ENCODE measurements around the gene GANAB. TPM values are rescaled to one million over a fixed set of nuclear protein-coding genes. Genes with fewer than 3 reads are reported as not detected.
"Not testable (repeated sequence)": the region's sequence is repeated elsewhere in the genome, so short reads cannot be mapped to it uniquely, and the experiment has no call there.

Gene GANAB
- total RNA-seq: 228 TPM
- long read RNA-seq, transcript GANAB-202 (24 exons, 3,608 nt): major isoform, 10 of 65 reads
- long read RNA-seq, transcript GANAB-201 (25 exons, 3,906 nt): minor isoform, 5 of 65 reads
- long read RNA-seq, partial matches to known transcripts: 21 of 65 reads
- long read RNA-seq, other reads (novel, unspliced or antisense): 28 of 65 reads

GRCh38 chr11:62645946-62646824, at the start of gene GANAB:
GANAB (minus strand) TSS chr11:62646613; CDS start chr11:62646599, 14 bp downstream.
- peak within 1 kb of the TSS; percentile 90 for H3K4me3 ChIP-seq
- intact Hi-C loops (cut with DNase I): no loop called here
- H3K27me3 ChIP-seq (ENCODE audit: low read depth): no peaks in the 10 kb centered on the region
- peaks cover 49% of the 10 kb centered on the region for H3K36me3 ChIP-seq
- DNase-seq (peak; percentile 100), ATAC-seq (peak; percentile 99)
- peak within 1 kb of the TSS; percentile 93 for H3K27ac ChIP-seq
- peaks cover 29% of the 10 kb centered on the region for H3K4me1 ChIP-seq
- no peaks in the 10 kb centered on the region for H3K9me3 ChIP-seq
- TF ChIP-seq CTCF (IDR thresholded peaks at IDR 0.05): no peak

GRCh38 chr11:62694455-62695167, 48.2 kb upstream of the GANAB start:
- Histone ChIP-seq H3K4me3 (no peak overlapping the region), H3K36me3 (peaks cover 40% of the 10 kb centered on the region), H3K4me1 (peaks cover 4% of the 10 kb centered on the region), H3K9me3 (no peaks in the 10 kb centered on the region), H3K27ac (no peak overlapping the region), H3K27me3 (ENCODE audit: low read depth) (no peaks in the 10 kb centered on the region)
- peak; percentile 84 for TF ChIP-seq CTCF (IDR thresholded peaks at IDR 0.05)
- DNase-seq (peak; percentile 76), ATAC-seq (peak; percentile 88)
- intact Hi-C loops (cut with DNase I): no loop called here

GRCh38 chr11:62693624-62694023, 47.2 kb upstream of the GANAB start:
- H3K4me1 ChIP-seq; H3K9me3 ChIP-seq; H3K27ac ChIP-seq; DNase-seq; H3K27me3 ChIP-seq (ENCODE audit: low read depth); ATAC-seq; intact Hi-C loops (cut with DNase I); H3K4me3 ChIP-seq: not testable (repeated sequence)
- peaks cover 40% of the 10 kb centered on the region for H3K36me3 ChIP-seq

GRCh38 chr11:62689421-62690183, 43.2 kb upstream of the GANAB start, which contains the start of gene LRRN4CL:
LRRN4CL (minus strand) TSS chr11:62689530; CDS start chr11:62688508, 1,022 bp downstream.
- H3K4me3 ChIP-seq: peak within 1 kb of the TSS; percentile 41
- peaks cover 8% of the 10 kb centered on the region for H3K27me3 ChIP-seq (ENCODE audit: low read depth)
- ATAC-seq (peak; percentile 46 to 48), DNase-seq (no peak)
- H3K9me3 ChIP-seq: no peaks in the 10 kb centered on the region
- intact Hi-C loops (cut with DNase I): no loop called here
- H3K27ac ChIP-seq: peak within 1 kb of the TSS; percentile 36
- no peak for TF ChIP-seq CTCF (IDR thresholded peaks at IDR 0.05)
- peaks cover 40% of the 10 kb centered on the region for H3K36me3 ChIP-seq
- peaks cover 12% of the 10 kb centered on the region for H3K4me1 ChIP-seq

GRCh38 chr11:62688491-62688890, 42.1 kb upstream of the GANAB start:
- H3K4me1 ChIP-seq: peaks cover 12% of the 10 kb centered on the region
- intact Hi-C loops (cut with DNase I): no loop called here
- no peak overlapping the region for H3K27ac ChIP-seq
- no peak for TF ChIP-seq CTCF (IDR thresholded peaks at IDR 0.05)
- ATAC-seq (no peak), DNase-seq (no peak)
- H3K4me3 ChIP-seq: peak overlapping the region; percentile 41
- H3K9me3 ChIP-seq: no peaks in the 10 kb centered on the region
- peaks cover 8% of the 10 kb centered on the region for H3K27me3 ChIP-seq (ENCODE audit: low read depth)
- peaks cover 38% of the 10 kb centered on the region for H3K36me3 ChIP-seq

Measured in lower lobe of right lung (tissue), 2 donors.